SK-N-SH (cell line): ENCODE measurements around the gene DDO. TPM values are rescaled to one million over a fixed set of nuclear protein-coding genes. Genes with fewer than 3 reads are reported as not detected.

Experiments used
- CTCF ChIA-PET: fragments of 300-600, 350-600 bp; formaldehyde crosslinking; extraction: SDS; loops from one replicate; lab custom pipeline; 2021; lab: Yijun Ruan, JAX
- POLR2A ChIA-PET: fragments of 350-600 bp; sonication (Branson Sonifier 250); formaldehyde crosslinking; extraction: SDS; loops from one replicate; lab custom pipeline; 2020; ENCODE audit warnings: antibody characterized with exemption, inconsistent platforms; lab: Yijun Ruan, JAX
- DNase-seq: peaks from one replicate; pipeline ENCODE4 v3.0.0; 2012
- H2AFZ ChIP-seq: fragments of 200-600 bp; sonication (generic); 2 replicates; pipeline ENCODE4 v1.8.1; 2016; ENCODE audit warnings: antibody characterized with exemption, mild to moderate bottlenecking, low read depth
- H3F3A ChIP-seq: fragments of 200-600 bp; sonication (generic); replicated peaks from 2 replicates; pipeline ENCODE3; 2016; ENCODE audit warnings: antibody characterized with exemption, mild to moderate bottlenecking; ENCODE audit not compliant: insufficient read depth
- H3K27ac ChIP-seq, 2 experiments: fragments of 200-500 bp in 1 of 2; fragments of 200-600 bp in 1 of 2; sonication (Bioruptor generic) in 1 of 2; sonication (generic), shearing (Covaris generic) in 1 of 2; 2 replicates each; pipeline versions ENCODE4 v1.5.1 to v1.6.1; 2014 to 2016; ENCODE audit warnings: low read depth in 2 of 2, inconsistent platforms in 1 of 2, low read length in 1 of 2, mild to moderate bottlenecking in 1 of 2, mixed read lengths in 1 of 2
- H3K27me3 ChIP-seq: fragments of 200-600 bp; sonication (generic), shearing (Covaris generic); 2 replicates; pipeline ENCODE4 v1.6.1; 2016; ENCODE audit warnings: mixed run types; ENCODE audit not compliant: insufficient read depth
- H3K36me3 ChIP-seq, 2 experiments: fragments of 200-500 bp in 1 of 2; fragments of 200-600 bp in 1 of 2; sonication (Bioruptor generic) in 1 of 2; sonication (generic) in 1 of 2; replicated peaks in 1 of 2; 2 replicates each; pipeline versions ENCODE3 to v1.5.1; 2014 to 2016; ENCODE audit warnings: low read length in 1 of 2, mild to moderate bottlenecking in 1 of 2; ENCODE audit not compliant: insufficient read depth in 2 of 2, control insufficient read depth in 1 of 2
- H3K4me1 ChIP-seq, 2 experiments: fragments of 200-500 bp in 1 of 2; fragments of 200-600 bp in 1 of 2; sonication (Bioruptor generic) in 1 of 2; sonication (generic), shearing (Covaris generic) in 1 of 2; 2 replicates each; pipeline versions ENCODE4 v1.5.1 to v1.6.1; 2014 to 2016; ENCODE audit warnings: low read depth in 1 of 2, low read length in 1 of 2, mixed run types in 1 of 2; ENCODE audit not compliant: insufficient read depth in 2 of 2, control insufficient read depth in 1 of 2
- H3K4me2 ChIP-seq: fragments of 200-600 bp; sonication (generic), shearing (Covaris generic); 2 replicates; pipeline ENCODE4 v1.6.1; 2017; ENCODE audit warnings: mixed run types
- H3K4me3 ChIP-seq, 2 experiments: fragments of 200-500 bp in 1 of 2; fragments of 200-600 bp in 1 of 2; sonication (Bioruptor generic) in 1 of 2; sonication (generic), shearing (Covaris generic) in 1 of 2; 2 replicates each; pipeline versions ENCODE4 v1.5.1 to v1.8.1; 2014 to 2016; ENCODE audit warnings: low read depth in 2 of 2, inconsistent platforms in 1 of 2, low read length in 1 of 2, mild to moderate bottlenecking in 1 of 2, mixed read lengths in 1 of 2, moderate library complexity in 1 of 2
- H3K79me2 ChIP-seq: fragments of 200-600 bp; sonication (generic); 2 replicates; pipeline ENCODE4 v1.8.1; 2017; ENCODE audit warnings: mild to moderate bottlenecking; ENCODE audit not compliant: insufficient read depth
- H3K9ac ChIP-seq: fragments of 200-600 bp; sonication (generic); 2 replicates; pipeline ENCODE4 v1.6.1; 2017; ENCODE audit warnings: mixed run types
- H3K9me2 ChIP-seq: fragments of 200-600 bp; sonication (generic); 2 replicates; pipeline ENCODE4 v1.6.1; 2017; ENCODE audit warnings: mixed run types
- H3K9me3 ChIP-seq: fragments of 200-600 bp; sonication (generic); 2 replicates; pipeline ENCODE4 v1.6.1; 2017; ENCODE audit warnings: mixed run types, mild to moderate bottlenecking, moderate library complexity
- H4K20me1 ChIP-seq: fragments of 200-600 bp; sonication (generic); 2 replicates; pipeline ENCODE4 v1.6.1; 2017; ENCODE audit warnings: mild to moderate bottlenecking, mixed run types; ENCODE audit not compliant: insufficient read depth
- CHD2 ChIP-seq: fragments of 150-350 bp; IDR thresholded peaks from 2 replicates; pipeline ENCODE4 v1.6.1; 2018; ENCODE audit warnings: low read length; ENCODE audit not compliant: partially characterized antibody
- ELF1 ChIP-seq: IDR thresholded peaks from 2 replicates; pipeline ENCODE4 v1.4.0; 2012
- FOSL2 ChIP-seq: IDR thresholded peaks from 2 replicates; pipeline ENCODE4 v1.4.0; 2012; ENCODE audit warnings: low read depth, mild to moderate bottlenecking, moderate library complexity, borderline replicate concordance
- FOXJ3 ChIP-seq: sonication (generic); formaldehyde crosslinking; IDR thresholded peaks from 2 replicates; pipeline ENCODE4 v1.5.1; 2020; ENCODE audit warnings: mild to moderate bottlenecking, missing genetic modification reagents
- FOXM1 ChIP-seq: IDR thresholded peaks from 2 replicates; pipeline ENCODE4 v1.4.0; 2012; ENCODE audit warnings: low read depth, mild to moderate bottlenecking
- GABPA ChIP-seq: IDR thresholded peaks from 2 replicates; pipeline ENCODE4 v1.4.0; 2012; ENCODE audit warnings: low read depth, mild to moderate bottlenecking
- JUND ChIP-seq: IDR thresholded peaks from 2 replicates; pipeline ENCODE4 v1.4.0; 2012
- MAX ChIP-seq: IDR thresholded peaks from 2 replicates; pipeline ENCODE4 v1.4.0; 2012; ENCODE audit warnings: low read depth
- MEF2A ChIP-seq: IDR thresholded peaks from 2 replicates; pipeline ENCODE4 v1.4.0; 2012; ENCODE audit warnings: low read depth, borderline replicate concordance
- MXI1 ChIP-seq: IDR thresholded peaks from 2 replicates; pipeline ENCODE4 v1.6.1; 2012; ENCODE audit warnings: mild to moderate bottlenecking, low read depth, low read length, improper control_type of control experiment
- NFIC ChIP-seq: IDR thresholded peaks from 2 replicates; pipeline ENCODE4 v1.4.0; 2012; ENCODE audit warnings: borderline replicate concordance
- NRF1 ChIP-seq: IDR thresholded peaks from 2 replicates; pipeline ENCODE4 v1.6.1; 2012; ENCODE audit warnings: low read depth, mild to moderate bottlenecking, low read length
- POLR2AphosphoS5 ChIP-seq: IDR thresholded peaks from 2 replicates; pipeline ENCODE4 v1.6.1; 2012; ENCODE audit warnings: low read depth, low read length
- RCOR1 ChIP-seq: fragments of 150-350 bp; IDR thresholded peaks from 2 replicates; pipeline ENCODE4 v1.6.1; 2017; ENCODE audit warnings: antibody characterized with exemption, low read length
- RXRA ChIP-seq: IDR thresholded peaks from 2 replicates; pipeline ENCODE4 v1.4.0; 2012; ENCODE audit warnings: low read depth, mild to moderate bottlenecking, borderline replicate concordance
- SIN3A ChIP-seq: IDR thresholded peaks from 2 replicates; pipeline ENCODE4 v1.6.1; 2012; ENCODE audit warnings: low read depth, mild to moderate bottlenecking, low read length, moderate library complexity, borderline replicate concordance
- SMC3 ChIP-seq: IDR thresholded peaks from 2 replicates; pipeline ENCODE4 v1.6.1; 2012; ENCODE audit warnings: low read depth, low read length, improper control_type of control experiment
- TAF1 ChIP-seq: IDR thresholded peaks from 2 replicates; pipeline ENCODE4 v1.6.1; 2012; ENCODE audit warnings: low read depth, mild to moderate bottlenecking, low read length, moderate library complexity, borderline replicate concordance
- YY1 ChIP-seq: IDR thresholded peaks from 2 replicates; pipeline ENCODE4 v1.4.0; 2012; ENCODE audit warnings: low read depth, mild to moderate bottlenecking
- WGBS: methylation state at CpG from one replicate; pipeline ENCODE4 v1.1.6; 2017; ENCODE audit warnings: low lambda C conversion rate; 5-methylcytosine and 5-hydroxymethylcytosine counted together
- polyA plus RNA-seq, 3 experiments: library from polyadenylated mRNA; depleted of rRNA; stranded (reverse); fragments of >200 nt; gene quantifications; 2 replicates each; pipeline ENCODE4 v1.2.3, GENCODE V29; 2012
- TF ChIP-seq, protein P1 (sequence below): IDR thresholded peaks from 2 replicates; pipeline ENCODE4; 2012
- TF ChIP-seq, protein P2 (sequence below): IDR thresholded peaks from 2 replicates; pipeline ENCODE4 v1.4.0; 2012; ENCODE audit warnings: low read depth, borderline replicate concordance

DDO gene
- polyA plus RNA-seq, 1 of the 3 experiments (the other 2 are of a cell fraction): 0.79 TPM

GRCh38 chr6:110419028-110419739 lies 3.8 kb upstream of the DDO start (continued):
- TF ChIP-seq CHD2 (no peak), GABPA (no peak)

- WGBS: 63% methylated on average over 3 of the region's 3 CpGs
- peaks cover 0 to 7% of the 10 kb centered on the region in 2 experiments; a peak in 1 of 4 replicates for H3K4me1 ChIP-seq
- CTCF ChIA-PET: interaction anchor here (0.6 to 0.9 kb wide), 4 partner anchors 10 to 379 kb away, joined by 3 to 5 read pairs (median 3); no protein-coding TSS in a partner anchor
- H3K36me3 ChIP-seq: no peaks in the 10 kb centered on the region
- no peak for DNase-seq
- H3K9ac ChIP-seq: no peak overlapping the region
- H4K20me1 ChIP-seq: no peaks in the 10 kb centered on the region
- no peaks in the 10 kb centered on the region for H3K79me2 ChIP-seq
- H3K27me3 ChIP-seq: no peaks in the 10 kb centered on the region
- H3K9me3 ChIP-seq: no peaks in the 10 kb centered on the region
- TF ChIP-seq NFIC: no peak
- TF ChIP-seq MXI1: no peak
- no peak for TF ChIP-seq SIN3A
- no peak for TF ChIP-seq JUND
- no peak for TF ChIP-seq MEF2A
- H3K9me2 ChIP-seq: no peaks in the 10 kb centered on the region
- no peak overlapping the region for H3K4me2 ChIP-seq
- H3F3A ChIP-seq: no peaks in the 10 kb centered on the region
- POLR2A ChIA-PET: no interaction called here
- H2AFZ ChIP-seq: no peak overlapping the region
- H3K27ac ChIP-seq: no peak overlapping the region
- no peak overlapping the region for H3K4me3 ChIP-seq
Measured at GRCh38 chr6:110418594-110418993, 3.2 kb upstream of the DDO start.

DNA sequence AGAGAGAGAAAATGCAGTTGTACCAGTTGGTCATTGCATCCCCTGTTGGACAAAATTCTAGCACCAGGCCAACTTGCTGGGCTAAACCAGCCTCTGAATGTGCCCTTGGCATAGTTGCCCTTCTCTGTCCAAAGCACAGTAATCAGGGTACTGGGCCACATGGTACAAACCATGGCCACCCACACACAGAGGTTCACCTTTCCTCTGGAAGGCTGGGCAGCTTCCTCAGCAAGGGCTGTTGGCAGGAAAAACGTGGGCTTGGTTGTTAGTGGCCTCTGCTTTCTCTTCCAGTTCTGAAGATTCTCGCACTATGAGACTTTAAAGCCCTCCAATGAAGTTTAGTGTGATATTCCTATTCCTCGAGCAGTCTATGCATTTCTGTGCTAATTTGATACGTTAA lies 706 bp downstream of the DDO start:
- no peak overlapping the region for H3K4me3 ChIP-seq
- peaks cover 0 to 7% of the 10 kb centered on the region in 2 experiments; a peak in 1 of 4 replicates for H3K4me1 ChIP-seq
- WGBS: 64% methylated on average over 4 of the region's 4 CpGs
- CTCF ChIA-PET: interaction anchor here (0.9 kb wide), 1 partner anchor 375 kb away, joined by 3 read pairs; no protein-coding TSS in a partner anchor
- POLR2A ChIA-PET: no interaction called here
- H3K9ac ChIP-seq: no peak overlapping the region
- no peak overlapping the region for H3K27ac ChIP-seq
- no peaks in the 10 kb centered on the region for H3F3A ChIP-seq
- TF ChIP-seq MEF2A (no peak), FOXM1 (no peak), NRF1 (no peak), POLR2AphosphoS5 (no peak), RXRA (no peak), SMC3 (no peak), ELF1 (no peak), CHD2 (no peak), JUND (no peak), FOSL2 (no peak), FOXJ3 (CRISPR knock-in tag) (no peak), MAX (no peak), TAF1 (no peak), YY1 (no peak), RCOR1 (no peak)
- TF ChIP-seq, protein P1, sequence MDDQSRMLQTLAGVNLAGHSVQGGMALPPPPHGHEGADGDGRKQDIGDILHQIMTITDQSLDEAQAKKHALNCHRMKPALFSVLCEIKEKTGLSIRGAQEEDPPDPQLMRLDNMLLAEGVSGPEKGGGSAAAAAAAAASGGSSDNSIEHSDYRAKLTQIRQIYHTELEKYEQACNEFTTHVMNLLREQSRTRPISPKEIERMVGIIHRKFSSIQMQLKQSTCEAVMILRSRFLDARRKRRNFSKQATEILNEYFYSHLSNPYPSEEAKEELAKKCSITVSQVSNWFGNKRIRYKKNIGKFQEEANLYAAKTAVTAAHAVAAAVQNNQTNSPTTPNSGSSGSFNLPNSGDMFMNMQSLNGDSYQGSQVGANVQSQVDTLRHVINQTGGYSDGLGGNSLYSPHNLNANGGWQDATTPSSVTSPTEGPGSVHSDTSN: no peak
- TF ChIP-seq, protein P2, sequence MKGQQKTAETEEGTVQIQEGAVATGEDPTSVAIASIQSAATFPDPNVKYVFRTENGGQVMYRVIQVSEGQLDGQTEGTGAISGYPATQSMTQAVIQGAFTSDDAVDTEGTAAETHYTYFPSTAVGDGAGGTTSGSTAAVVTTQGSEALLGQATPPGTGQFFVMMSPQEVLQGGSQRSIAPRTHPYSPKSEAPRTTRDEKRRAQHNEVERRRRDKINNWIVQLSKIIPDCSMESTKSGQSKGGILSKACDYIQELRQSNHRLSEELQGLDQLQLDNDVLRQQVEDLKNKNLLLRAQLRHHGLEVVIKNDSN: no peak
- no peaks in the 10 kb centered on the region for H3K27me3 ChIP-seq
- no peaks in the 10 kb centered on the region for H4K20me1 ChIP-seq
- peak overlapping the region; percentile 59 for H2AFZ ChIP-seq
- H3K9me2 ChIP-seq: no peaks in the 10 kb centered on the region
- H3K79me2 ChIP-seq: no peaks in the 10 kb centered on the region
- H3K9me3 ChIP-seq: no peaks in the 10 kb centered on the region
- DNase-seq: no peak
- H3K36me3 ChIP-seq: no peaks in the 10 kb centered on the region
- H3K4me2 ChIP-seq: peak overlapping the region; percentile 75; the same call in 1 of the 2 replicates
